IPS-NIHi11 (cell line): Measurements from ENCODE around the gene DHCR7.

ENCODE experiments used
- DNase-seq: peaks from one replicate; pipeline ENCODE4 v3.0.0; 2012; ENCODE audit warnings: mixed read lengths, low spot score

DHCR7 gene

GRCh38 chr11:71410363-71410966, 37.7 kb downstream of the DHCR7 start:
- no peak for DNase-seq

GRCh38 chr11:71408826-71409225, 39.4 kb downstream of the DHCR7 start:
- DNase-seq: no peak

GRCh38 chr11:71407356-71407755, 40.8 kb downstream of the DHCR7 start:
- no peak for DNase-seq

GRCh38 chr11:71406681-71407080, 41.5 kb downstream of the DHCR7 start:
- DNase-seq: no peak

GRCh38 chr11:71404209-71404608, 44.0 kb downstream of the DHCR7 start:
- DNase-seq: no peak

GRCh38 chr11:71402878-71403277, 45.3 kb downstream of the DHCR7 start:
- DNase-seq: no peak

GRCh38 chr11:71400216-71400615, 48.0 kb downstream of the DHCR7 start:
- DNase-seq: no peak

- no peak for DNase-seq
Measured at GRCh38 chr11:71399341-71399740, 48.9 kb downstream of the DHCR7 start.

- DNase-seq: no peak
Measured at GRCh38 chr11:71397961-71398360, 50.2 kb downstream of the DHCR7 start.

- DNase-seq: no peak
Measured at GRCh38 chr11:71397331-71397860, 50.8 kb downstream of the DHCR7 start.

- no peak for DNase-seq
Measured at GRCh38 chr11:71396548-71397123, 51.6 kb downstream of the DHCR7 start.

GRCh38 chr11:71395774-71396173, 52.4 kb downstream of the DHCR7 start:
- DNase-seq: no peak

GRCh38 chr11:71395263-71395560, 53.0 kb downstream of the DHCR7 start:
- DNase-seq: no peak

- no peak for DNase-seq
Measured at GRCh38 chr11:71393283-71393682, 54.9 kb downstream of the DHCR7 start.

- no peak for DNase-seq
Measured at GRCh38 chr11:71391796-71392195, 56.4 kb downstream of the DHCR7 start.

GRCh38 chr11:71391352-71391751, 56.8 kb downstream of the DHCR7 start:
- no peak for DNase-seq

GRCh38 chr11:71388637-71389235, 59.5 kb downstream of the DHCR7 start:
- DNase-seq: no peak

GRCh38 chr11:71387784-71388636, 60.2 kb downstream of the DHCR7 start:
- DNase-seq: no peak

GRCh38 chr11:71387200-71387599, 61.0 kb downstream of the DHCR7 start:
- no peak for DNase-seq

GRCh38 chr11:71386202-71386601, 62.0 kb downstream of the DHCR7 start:
- no peak for DNase-seq

GRCh38 chr11:71385091-71385490, 63.1 kb downstream of the DHCR7 start:
- no peak for DNase-seq

GRCh38 chr11:71384561-71384960, 63.6 kb downstream of the DHCR7 start:
- DNase-seq: no peak
